Measurements from ENCODE around the gene NSMCE3.

The NSMCE3 gene

GRCh38 chr15:29270976-29271375 lies 1.4 kb upstream of the NSMCE3 start:
- TF ChIP-seq, protein P1, sequence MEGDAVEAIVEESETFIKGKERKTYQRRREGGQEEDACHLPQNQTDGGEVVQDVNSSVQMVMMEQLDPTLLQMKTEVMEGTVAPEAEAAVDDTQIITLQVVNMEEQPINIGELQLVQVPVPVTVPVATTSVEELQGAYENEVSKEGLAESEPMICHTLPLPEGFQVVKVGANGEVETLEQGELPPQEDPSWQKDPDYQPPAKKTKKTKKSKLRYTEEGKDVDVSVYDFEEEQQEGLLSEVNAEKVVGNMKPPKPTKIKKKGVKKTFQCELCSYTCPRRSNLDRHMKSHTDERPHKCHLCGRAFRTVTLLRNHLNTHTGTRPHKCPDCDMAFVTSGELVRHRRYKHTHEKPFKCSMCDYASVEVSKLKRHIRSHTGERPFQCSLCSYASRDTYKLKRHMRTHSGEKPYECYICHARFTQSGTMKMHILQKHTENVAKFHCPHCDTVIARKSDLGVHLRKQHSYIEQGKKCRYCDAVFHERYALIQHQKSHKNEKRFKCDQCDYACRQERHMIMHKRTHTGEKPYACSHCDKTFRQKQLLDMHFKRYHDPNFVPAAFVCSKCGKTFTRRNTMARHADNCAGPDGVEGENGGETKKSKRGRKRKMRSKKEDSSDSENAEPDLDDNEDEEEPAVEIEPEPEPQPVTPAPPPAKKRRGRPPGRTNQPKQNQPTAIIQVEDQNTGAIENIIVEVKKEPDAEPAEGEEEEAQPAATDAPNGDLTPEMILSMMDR (IDR thresholded peaks at IDR 0.05; ENCODE audit: low read depth, low read length, missing control alignments) = no peak
- no peak overlapping the region; the same call in 1 of the 2 replicates for H3K4me3 ChIP-seq (ENCODE audit: low read depth, low read length)
- no peak for DNase-seq (ENCODE audit: low read depth)

DNA sequence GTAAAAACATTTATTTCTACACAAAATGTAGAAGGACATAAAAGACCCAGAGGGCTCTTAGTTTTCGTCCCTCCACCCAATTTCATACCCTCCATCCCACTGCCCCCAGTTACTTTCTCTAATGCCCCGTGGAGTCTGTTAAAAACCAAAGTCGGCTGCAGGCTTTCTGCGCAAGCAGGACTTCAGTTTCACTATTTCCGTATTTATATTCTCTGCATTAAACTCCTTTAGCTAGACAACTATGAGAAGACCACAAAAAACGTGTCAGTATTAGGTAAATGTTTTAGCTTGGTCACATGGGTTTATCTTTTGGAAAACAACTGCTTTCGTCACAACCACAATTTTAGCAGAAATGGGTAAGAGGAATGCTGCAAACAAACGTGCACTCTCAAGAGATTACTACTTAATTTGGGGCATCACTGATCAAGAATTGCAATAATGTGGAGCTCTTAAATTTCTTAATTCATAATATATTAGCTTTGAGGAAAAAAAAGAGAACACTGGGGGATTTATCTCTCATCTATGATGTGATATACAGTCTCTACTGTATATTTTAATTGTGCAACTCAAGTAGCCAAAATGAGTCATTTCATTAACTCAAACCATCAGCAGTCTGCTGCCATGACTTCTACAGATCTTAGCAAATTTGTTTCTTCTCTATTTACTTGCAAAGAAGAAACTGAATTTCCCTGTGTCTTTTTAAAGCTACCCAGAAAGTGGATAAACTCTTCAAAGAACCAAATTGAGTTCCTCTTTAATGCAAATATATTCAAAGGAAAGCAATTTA lies 740 bp upstream of the NSMCE3 start:
- TF ChIP-seq, protein P1 (IDR thresholded peaks at IDR 0.05; ENCODE audit: low read depth, low read length, missing control alignments) = no peak
- peak overlapping the region; percentile 80 for H3K4me3 ChIP-seq (ENCODE audit: low read depth, low read length)
- peak; percentile 46 for DNase-seq (ENCODE audit: low read depth)

- H3K4me3 ChIP-seq (ENCODE audit: low read depth, low read length) = peak overlapping the region; percentile 80
- no peak for DNase-seq (ENCODE audit: low read depth)
- TF ChIP-seq, protein P1 (IDR thresholded peaks at IDR 0.05; ENCODE audit: low read depth, low read length, missing control alignments) = no peak
Observed at GRCh38 chr15:29268706-29269484, 727 bp downstream of the NSMCE3 start.

DNA sequence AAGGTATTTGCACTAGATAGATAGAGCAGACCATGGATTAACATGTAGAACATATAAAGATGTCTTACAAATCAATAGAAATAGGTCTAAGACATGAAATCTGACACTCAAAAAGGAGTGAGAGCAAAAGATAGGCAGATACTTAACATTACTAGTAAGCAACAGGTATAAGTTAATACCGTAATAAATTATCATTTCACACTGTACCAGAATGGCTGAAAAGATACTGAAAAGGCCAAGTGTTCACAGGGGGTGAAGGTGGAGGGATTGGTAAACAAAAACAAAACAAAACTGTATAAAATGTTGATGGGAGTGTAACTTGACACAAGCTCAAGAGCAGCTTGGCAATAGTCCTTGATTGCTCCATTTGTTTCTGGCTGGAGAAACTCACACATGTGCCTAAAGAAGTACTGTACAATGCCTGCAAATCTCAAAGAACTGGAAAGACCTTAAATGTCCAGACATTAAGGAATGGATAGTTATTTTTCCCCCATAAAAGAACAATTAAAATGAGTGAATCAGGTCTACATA lies 3.5 kb downstream of the NSMCE3 start:
- TF ChIP-seq, protein P1 (IDR thresholded peaks at IDR 0.05; ENCODE audit: low read depth, low read length, missing control alignments) = no peak
- DNase-seq (ENCODE audit: low read depth) = no peak

GRCh38 chr15:29263289-29263688 lies 6.3 kb downstream of the NSMCE3 start:
- no peak overlapping the region for H3K4me3 ChIP-seq (ENCODE audit: low read depth, low read length)
- TF ChIP-seq, protein P1 (IDR thresholded peaks at IDR 0.05; ENCODE audit: low read depth, low read length, missing control alignments) = no peak
- no peak for DNase-seq (ENCODE audit: low read depth)

More for the DNA sequence above, 3.5 kb downstream of the NSMCE3 start:
- H3K4me3 ChIP-seq (ENCODE audit: low read depth, low read length) = no peak overlapping the region; the same call in 1 of the 2 replicates

DNA sequence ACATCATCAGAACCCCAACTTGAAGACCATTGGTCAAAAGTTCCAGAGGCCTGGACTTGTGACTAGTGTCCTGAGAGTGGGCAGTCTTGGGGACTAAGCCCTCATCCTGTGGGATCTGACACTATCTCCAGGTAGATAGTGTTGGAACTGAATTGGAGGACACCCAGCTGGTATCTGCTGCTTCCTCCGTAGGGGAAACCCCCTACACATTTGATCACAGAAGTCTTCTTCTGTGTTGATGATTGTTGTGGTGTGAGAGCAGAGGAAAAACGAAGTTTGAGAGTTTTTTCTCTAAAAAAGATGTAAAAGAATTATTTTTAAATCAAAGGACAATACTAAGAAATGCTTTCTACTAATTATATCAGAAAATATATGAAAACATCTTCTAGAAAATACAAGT lies 6.9 kb downstream of the NSMCE3 start:
- H3K4me3 ChIP-seq (ENCODE audit: low read depth, low read length) = no peak overlapping the region
- TF ChIP-seq, protein P1 (IDR thresholded peaks at IDR 0.05; ENCODE audit: low read depth, low read length, missing control alignments) = no peak
- DNase-seq (ENCODE audit: low read depth) = no peak

Measured in GM12864 (cell line).